SW480 (cell line): ENCODE results near the gene MOB3B.

ENCODE experiments used
- DNase-seq: peaks from one replicate; pipeline ENCODE4 v3.0.0-alpha.2; 2016; ENCODE audit warnings: low spot score

The MOB3B gene

DNA sequence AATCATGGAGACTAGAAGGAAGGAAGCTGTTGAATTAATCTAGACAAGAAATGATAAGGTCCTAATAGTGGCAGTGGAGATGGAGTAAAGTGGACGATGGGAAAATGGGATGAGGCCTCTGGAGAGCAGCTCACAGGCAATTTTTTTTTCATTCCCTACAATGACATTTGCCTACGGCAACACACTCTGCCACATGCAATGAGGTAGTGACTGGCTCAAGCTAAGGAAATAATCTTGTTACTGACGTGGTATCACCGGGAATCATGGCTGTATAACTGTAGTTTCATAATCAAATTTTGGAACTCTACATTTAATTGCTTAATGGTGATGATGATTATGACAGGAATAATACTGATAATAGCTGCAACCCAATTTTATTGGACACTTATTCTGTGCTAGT, 12.1 kb upstream of the MOB3B start:
- DNase-seq: no peak

DNA sequence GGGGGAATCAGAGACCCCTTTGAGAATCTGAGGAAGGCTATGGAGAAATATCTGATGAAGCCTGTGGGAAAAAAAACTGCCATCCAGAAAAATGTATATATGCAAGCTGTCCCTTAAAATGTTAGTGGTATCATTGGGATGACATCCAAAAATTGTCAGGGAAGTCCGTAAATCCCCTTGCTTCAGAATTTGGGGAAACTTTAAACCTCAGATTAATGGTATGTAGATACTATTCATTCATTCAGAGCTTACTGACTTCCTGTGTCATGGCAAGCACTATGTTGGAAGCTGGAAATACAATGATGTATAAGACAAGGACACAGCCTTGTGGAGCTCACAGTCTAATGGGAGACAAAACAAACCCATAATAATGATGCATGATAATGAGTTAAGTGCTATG, 10.9 kb upstream of the MOB3B start:
- no peak for DNase-seq

GRCh38 chr9:27539479-27540441, 10.1 kb upstream of the MOB3B start:
- no peak for DNase-seq

DNA sequence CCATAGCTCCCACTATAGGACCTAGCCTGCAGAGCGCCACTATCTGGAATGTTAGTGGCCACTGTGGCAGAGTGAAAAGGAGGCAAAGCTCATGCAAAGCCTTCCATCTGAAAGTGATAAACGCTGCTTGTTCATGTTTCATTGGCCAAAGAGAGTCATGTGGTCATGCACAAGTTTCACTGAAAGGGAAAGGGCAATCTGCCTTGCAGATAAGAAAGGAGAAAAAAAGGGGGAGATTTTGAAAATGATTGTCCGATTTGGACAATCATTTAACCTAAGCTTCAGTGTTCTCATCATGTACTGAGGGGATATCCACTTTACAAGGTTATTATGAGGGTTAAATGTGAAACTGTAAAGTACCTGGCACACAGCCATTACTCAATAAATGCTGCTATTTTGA, 9.0 kb upstream of the MOB3B start:
- DNase-seq: no peak

GRCh38 chr9:27537756-27538155, 8.1 kb upstream of the MOB3B start:
- no peak for DNase-seq

DNA sequence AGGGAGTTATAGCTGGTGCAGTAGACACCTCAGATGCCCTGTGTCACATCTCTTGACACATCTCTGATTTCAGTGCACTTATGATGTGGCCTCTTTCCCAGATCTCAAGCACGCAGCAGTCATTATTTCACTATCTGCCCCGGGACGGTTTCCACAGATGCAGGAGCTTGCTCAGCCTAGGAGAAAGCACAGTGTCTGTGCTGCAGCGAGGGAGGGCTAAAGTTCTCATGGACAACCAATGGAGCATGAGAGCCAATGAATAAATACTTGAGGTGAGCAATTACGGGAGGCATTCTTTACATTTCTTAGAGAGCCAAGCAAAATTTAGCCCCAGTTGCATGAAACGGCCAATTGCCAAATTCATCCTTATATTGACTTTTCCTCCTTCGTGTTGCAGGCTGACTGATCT, 7.4 kb upstream of the MOB3B start:
- no peak for DNase-seq

GRCh38 chr9:27536168-27536567, 6.6 kb upstream of the MOB3B start:
- no peak for DNase-seq

DNA sequence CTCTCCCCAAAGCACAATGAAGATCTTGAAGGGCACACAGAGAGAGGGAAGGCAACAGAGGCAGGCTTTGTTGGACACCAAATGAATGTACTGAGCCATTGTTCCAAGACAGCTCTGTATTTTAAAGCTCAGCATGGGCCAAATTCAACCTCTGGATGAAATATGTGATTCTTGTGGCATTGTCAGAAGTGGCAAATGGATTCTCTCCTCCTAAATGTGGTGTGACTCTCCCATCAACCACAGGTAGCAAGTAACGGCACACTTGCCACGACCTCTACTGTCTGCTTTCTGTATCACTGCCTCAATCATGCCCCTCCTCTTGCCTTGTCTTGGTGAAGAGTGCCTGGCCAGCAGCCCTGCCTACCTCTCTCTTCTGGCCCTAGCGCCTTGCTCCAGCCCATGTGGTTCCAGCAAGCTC, 6.1 kb upstream of the MOB3B start:
- DNase-seq: no peak

DNA sequence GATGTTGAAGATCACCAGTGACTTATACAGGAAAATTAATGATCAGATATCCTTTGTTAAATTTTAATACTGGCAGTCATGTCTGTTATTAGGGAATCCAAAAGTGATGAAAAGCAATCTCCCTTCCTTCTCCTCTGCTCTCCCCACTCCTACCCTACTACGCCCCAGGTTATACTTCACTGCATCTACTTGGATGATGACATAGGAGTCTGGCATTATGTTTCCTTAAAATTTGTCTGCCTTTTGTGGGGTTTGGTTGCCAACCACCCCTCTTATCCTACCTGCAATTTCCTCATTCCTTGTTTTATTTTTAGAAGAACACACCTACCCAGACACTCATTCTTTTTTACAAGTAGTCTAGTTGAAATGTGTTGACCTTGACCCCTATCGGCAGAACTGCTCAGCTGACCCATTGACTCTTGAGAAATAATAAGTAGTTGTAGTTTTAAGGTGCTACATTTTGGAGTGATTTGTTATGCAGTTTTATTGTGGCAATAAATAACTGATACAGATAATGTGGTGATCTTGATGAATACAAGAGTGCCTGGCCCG, 5.1 kb upstream of the MOB3B start:
- no peak for DNase-seq

- no peak for DNase-seq
Measured at GRCh38 chr9:27534131-27534530, 4.5 kb upstream of the MOB3B start.

- DNase-seq: no peak
Measured at GRCh38 chr9:27533311-27533710, 3.7 kb upstream of the MOB3B start.

DNA sequence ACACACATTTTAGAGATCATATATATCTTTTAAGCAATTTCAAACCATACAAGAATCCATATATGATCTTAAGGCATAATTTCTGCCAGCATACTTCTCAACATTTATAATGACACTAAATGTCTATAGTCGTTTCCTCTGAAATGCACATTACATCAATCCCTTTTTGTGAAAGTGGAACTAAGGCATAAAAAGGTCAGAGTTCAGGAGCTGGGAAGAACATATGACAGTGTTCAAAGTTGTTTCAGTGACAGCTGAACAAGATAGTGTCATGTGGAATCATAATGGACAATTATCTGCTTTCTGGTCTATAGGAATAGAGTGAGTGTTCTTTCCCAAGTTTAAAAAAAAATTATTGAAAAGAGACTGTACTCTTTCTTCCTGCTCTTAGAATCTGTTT, 2.4 kb upstream of the MOB3B start:
- no peak for DNase-seq

DNA sequence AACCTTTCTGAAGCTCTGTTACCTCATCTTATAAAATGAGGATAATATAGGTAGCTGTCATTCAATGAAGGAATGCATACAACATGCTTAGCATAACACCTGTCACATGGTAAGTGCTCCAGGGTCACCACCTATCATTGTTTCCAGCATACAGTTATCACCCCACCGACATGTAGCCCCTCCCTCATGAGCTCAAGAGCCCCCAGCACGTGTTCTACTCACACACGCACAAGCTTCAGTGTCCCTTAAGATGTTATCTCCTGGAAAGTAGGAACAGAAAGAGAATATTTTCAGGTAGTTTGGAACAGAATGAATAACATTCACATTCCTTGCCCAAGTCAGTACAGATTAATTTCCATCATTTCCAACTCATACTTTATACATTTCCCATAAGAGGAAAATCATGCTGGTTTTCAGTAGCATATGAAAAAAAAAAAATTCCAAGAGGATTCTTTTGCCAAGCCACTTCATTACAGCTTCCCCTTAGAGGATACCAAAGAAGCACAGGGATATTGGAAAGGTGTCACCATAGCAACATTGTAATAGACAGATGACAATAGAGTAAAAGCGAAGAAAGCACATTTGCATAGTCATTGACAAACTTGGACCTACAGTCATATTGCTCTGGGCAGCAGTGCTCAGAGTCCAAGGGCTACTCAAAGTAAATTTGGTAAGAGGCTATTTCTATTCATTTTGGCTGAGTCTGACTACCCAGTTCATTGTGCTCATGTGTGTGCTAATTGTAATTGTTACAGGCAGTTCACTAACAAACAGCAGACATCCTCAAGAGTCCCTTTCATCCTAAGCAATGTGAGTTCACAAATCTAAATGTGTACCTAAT, 1.5 kb upstream of the MOB3B start:
- DNase-seq: no peak

DNA sequence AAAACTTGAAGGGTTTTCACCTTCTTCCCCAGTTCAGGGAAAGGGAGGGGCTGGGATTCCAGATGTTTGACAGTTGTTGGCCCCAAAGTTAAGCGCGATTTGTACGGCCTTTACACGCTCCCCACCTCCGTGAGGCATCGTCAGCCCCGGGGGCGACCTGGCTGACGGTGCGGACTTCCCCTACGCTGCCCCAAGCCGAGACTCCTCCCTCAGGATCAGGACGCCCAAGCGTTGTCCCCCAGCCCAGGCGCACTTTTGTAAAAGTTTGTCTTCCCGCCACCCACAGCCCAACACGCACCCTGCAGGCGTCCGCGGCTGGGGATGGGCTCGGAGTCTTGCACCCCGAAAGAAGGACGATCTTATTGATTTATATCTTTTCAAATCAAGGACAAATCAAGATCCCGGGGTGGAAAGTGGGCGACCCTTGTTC, 713 bp downstream of the MOB3B start:
- no peak for DNase-seq

- DNase-seq: no peak
Measured at GRCh38 chr9:27528076-27528885, 1.3 kb downstream of the MOB3B start.

DNA sequence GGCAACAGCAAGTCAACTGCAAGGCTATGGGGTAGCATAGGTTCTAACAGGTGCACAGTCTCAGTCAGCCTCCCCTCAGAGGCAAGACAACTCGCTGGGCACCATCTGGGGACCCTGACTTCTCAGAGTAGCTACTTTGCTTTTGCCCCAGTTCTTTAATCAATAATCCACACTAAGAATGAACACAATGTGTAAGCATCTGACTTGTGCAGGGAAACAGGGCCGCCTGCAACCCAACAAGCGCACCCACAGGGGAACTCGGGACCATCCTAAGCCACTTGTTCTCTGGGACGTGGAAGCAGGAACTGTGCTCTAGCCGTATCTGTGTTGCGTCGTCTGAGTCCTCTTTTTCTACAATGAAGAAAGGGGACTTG, 1.9 kb downstream of the MOB3B start:
- DNase-seq: no peak

- no peak for DNase-seq
Measured at GRCh38 chr9:27524236-27524635, 5.4 kb downstream of the MOB3B start, which contains the start of gene IFNK. IFNK (plus strand) TSS chr9:27524290; CDS start chr9:27524337, 47 bp downstream.

DNA sequence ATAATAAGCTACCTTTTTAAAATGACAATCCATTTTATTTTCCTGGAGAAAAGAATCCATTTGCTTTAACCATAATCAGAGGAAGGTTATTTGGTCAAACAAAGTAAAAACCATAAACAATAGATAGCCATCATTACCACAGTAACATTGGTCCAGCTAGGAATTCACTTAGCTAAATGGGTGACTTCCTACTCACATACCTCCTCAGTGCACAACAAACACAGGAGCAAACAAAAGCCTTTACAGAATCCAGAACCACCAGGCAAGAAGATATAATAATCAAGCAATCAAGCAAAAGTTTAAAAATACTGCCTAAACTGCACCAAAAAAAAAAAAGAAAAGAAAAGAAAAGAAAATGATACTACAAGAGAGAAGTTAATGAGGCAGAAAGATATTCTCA, 6.5 kb downstream of the MOB3B start:
- DNase-seq: no peak

DNA sequence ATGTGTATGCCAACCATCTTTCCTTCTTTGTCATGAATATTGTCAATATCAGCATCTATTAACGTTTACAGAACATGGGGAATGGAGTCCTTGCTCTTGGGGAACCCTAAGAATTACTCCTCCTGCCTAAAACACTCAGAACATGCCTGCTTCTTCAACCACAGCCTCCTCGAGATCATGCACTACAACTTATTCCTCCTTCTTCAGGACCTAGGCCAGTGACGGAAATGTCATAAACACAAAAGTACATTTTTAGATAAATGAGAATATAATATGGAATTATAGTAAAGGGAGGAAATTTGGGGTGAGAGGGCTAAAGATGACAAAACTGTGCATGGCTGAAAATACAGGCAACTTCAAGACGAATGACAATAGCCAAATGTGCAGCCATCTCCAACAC, 8.6 kb downstream of the MOB3B start:
- no peak for DNase-seq

DNA sequence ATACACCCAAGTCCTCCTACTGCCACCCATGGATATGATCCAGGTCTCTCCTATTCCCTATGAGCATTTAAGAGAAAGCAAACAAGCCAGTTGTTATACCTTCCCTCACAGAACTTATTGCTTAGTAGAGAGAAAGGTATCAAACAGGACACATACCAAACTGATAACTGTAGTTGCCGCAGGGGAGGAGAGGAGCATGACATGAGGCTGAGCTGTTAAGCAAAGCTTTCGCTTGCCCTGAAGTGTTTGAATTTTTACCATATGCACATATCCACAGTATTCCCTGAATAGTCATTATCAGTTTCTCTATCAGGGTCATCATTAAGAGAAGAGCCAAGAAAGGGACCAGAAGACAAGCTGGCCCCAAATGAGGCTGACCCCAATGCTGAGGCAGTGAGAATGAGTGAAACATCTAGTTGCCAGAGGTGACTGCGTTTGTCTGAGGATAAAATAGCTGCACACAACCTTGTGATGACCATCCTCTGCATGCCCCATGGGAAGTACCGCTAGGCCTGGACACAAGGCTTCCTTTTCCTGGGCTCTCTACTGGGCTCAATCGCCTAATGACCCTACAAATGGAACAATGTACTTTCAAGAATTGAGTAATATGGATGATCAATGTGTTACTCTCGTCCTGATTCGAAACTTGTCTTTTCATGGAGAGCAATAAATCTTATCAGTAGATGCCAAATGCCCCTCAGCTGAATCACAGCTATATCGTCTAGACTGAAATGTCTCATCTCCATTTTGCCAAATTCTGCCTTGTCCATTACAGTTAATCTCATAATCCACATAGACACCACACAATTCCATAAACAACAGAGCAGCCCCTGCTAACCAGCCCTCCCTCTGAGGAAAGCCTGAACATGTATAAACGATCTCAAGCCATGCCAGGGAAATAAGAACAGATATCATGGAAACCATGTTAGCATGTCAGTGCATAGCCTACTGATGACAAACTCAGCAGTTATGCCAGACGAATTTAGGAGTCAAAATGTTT, 9.8 kb downstream of the MOB3B start:
- no peak for DNase-seq

GRCh38 chr9:27518809-27519208, 10.8 kb downstream of the MOB3B start:
- DNase-seq: no peak
